HUES48 (cell line): ENCODE data around the gene EPN3.
A peak's percentile ranks its signal among the peaks of the same experiment; 100 is the strongest.

Experiments used
- H3K27ac ChIP-seq: one replicate; pipeline ENCODE4 v1.7.0; 2013; ENCODE audit warnings: low read depth, low read length, inconsistent platforms
- H3K27me3 ChIP-seq: 2 replicates; pipeline ENCODE4 v1.6.1; 2013; ENCODE audit warnings: mild to moderate bottlenecking, low read length; ENCODE audit not compliant: control insufficient read depth, insufficient read depth
- H3K36me3 ChIP-seq: 2 replicates; pipeline ENCODE4 v1.6.1; 2013; ENCODE audit warnings: low read length; ENCODE audit not compliant: control insufficient read depth, insufficient read depth
- H3K4me1 ChIP-seq: 2 replicates; pipeline ENCODE4 v1.6.1; 2013; ENCODE audit warnings: mild to moderate bottlenecking, low read length; ENCODE audit not compliant: control insufficient read depth, insufficient read depth
- H3K4me3 ChIP-seq: 2 replicates; pipeline ENCODE4 v1.5.1; 2013; ENCODE audit warnings: mild to moderate bottlenecking, low read depth, low read length
- H3K9ac ChIP-seq: 2 replicates; pipeline ENCODE4 v1.6.1; 2013; ENCODE audit warnings: mild to moderate bottlenecking, low read depth, low read length, moderate library complexity
- H3K9me3 ChIP-seq: 2 replicates; pipeline ENCODE4 v1.6.1; 2013; ENCODE audit warnings: low read length; ENCODE audit not compliant: control insufficient read depth, insufficient read depth

Gene EPN3

DNA sequence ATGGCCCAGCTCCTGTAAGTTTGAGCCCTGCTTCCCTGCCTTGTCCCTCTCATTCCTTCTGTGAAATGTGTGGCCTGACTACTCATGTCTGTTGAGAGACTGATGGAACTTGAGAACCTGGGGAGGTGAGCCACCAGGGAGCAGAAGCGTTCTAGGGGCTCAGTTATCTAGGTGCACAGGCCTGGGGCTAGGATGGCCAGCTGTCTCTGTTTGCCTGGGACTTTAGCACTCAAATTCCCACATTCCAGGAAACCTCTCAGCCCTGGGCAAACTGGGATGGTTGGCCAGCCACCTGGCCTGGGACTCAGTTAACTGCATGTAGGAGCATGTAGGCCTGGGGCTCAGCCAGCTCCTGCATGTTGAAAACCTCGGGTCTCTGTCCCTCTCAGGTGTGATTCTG is 9.3 kb upstream of the EPN3 start:
- Histone ChIP-seq H3K36me3 (no peaks in the 10 kb centered on the region), H3K9ac (no peak overlapping the region), H3K4me3 (no peak overlapping the region), H3K27ac (no peak overlapping the region), H3K9me3 (no peaks in the 10 kb centered on the region), H3K27me3 (no peaks in the 10 kb centered on the region), H3K4me1 (no peaks in the 10 kb centered on the region)

DNA sequence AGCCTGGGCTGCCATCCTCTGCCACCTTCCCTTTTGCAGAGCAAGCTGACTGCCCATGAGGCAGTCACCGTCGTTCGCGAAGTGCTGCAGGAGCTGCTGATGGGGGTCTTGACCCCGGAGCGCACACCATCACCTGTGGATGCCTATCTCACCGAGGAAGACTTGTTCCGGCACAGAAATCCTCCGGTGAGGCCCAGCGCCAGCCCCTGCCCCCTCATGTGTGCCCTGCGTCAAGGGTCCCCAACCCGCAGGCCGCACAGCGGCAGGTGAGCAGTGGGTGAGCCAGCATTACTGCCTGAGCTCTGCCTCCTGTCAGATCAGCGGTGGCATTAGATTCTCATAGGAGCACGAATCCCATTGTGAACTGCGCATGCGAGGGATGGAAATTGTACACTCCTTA is 7.7 kb upstream of the EPN3 start:
- Histone ChIP-seq H3K27me3 (no peaks in the 10 kb centered on the region; the same call in 1 of the 2 replicates), H3K9ac (no peak overlapping the region), H3K9me3 (no peaks in the 10 kb centered on the region), H3K27ac (no peak overlapping the region), H3K4me1 (no peaks in the 10 kb centered on the region), H3K36me3 (no peaks in the 10 kb centered on the region), H3K4me3 (no peak overlapping the region)

DNA sequence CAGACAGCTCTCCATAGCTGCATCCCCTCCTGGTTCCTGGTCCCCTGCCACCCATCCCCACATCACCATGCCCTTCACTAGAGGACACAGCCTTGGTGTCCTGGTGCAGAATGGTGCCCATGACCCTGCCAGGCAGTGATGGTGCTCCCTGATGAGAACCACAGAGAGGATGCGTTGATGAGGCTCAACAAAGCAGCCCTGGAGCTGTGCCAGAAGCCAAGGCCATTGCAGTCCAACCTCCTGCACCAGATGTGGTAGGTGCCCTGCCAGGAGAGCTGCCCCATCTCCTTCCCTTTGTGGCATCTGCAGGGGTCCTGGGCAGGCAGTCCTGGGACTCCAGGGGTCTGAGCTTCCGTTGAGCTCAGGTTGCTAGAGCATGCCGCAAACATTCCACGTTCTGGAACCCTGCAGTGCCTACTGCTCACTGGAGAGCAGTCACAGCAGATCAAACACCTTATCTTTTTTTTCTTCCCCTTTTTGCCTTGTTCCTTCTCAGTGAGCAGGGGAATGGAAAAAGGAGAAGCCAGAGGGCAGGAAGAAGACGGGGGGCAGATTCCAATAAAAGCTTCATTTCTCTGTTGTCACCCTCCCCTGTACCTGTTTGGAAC is 5.3 kb upstream of the EPN3 start:
- Histone ChIP-seq H3K27ac (no peak overlapping the region), H3K27me3 (peaks cover 12% of the 10 kb centered on the region), H3K4me1 (peaks cover 6% of the 10 kb centered on the region), H3K36me3 (no peaks in the 10 kb centered on the region), H3K9ac (no peak overlapping the region), H3K4me3 (no peak overlapping the region), H3K9me3 (no peaks in the 10 kb centered on the region)

DNA sequence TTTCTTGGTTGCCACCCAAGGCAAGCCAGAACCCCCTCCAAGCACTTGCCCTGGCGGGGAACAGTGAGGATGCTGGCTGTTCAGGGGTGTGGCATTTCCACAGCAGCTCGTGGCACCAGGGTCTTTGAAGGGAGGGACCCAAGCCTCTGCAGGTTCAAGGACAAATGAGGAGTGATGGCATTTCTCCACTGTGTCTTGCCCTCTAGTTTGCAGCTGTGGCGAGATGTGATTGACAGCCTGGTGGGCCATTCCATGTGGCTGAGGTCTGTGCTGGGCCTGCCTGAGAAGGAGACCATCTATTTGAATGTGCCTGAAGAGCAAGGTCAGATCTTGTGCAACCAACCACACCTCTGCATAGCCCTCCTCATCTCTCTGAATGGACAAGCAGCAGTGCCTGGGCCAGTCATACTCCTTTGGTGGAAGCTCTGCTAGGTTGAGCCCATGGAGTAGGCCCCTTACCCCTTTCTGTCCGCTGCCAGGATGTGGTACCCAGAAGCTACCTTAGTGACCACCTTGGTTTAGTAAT is 4.5 kb upstream of the EPN3 start:
- Histone ChIP-seq H3K4me3 (no peak overlapping the region), H3K27ac (no peak overlapping the region), H3K36me3 (no peaks in the 10 kb centered on the region), H3K9ac (no peak overlapping the region), H3K27me3 (peaks cover 20% of the 10 kb centered on the region), H3K4me1 (peaks cover 7% of the 10 kb centered on the region), H3K9me3 (no peaks in the 10 kb centered on the region)

GRCh38 chr17:50529849-50530248 is 2.7 kb upstream of the EPN3 start:
- no peaks in the 10 kb centered on the region for H3K9me3 ChIP-seq
- H3K27me3 ChIP-seq: peaks cover 36% of the 10 kb centered on the region
- H3K9ac ChIP-seq: no peak overlapping the region
- no peak overlapping the region for H3K4me3 ChIP-seq
- no peaks in the 10 kb centered on the region for H3K36me3 ChIP-seq
- peaks cover 16% of the 10 kb centered on the region for H3K4me1 ChIP-seq
- no peak overlapping the region for H3K27ac ChIP-seq

GRCh38 chr17:50531428-50532025 is 1.0 kb upstream of the EPN3 start:
- Histone ChIP-seq H3K36me3 (no peaks in the 10 kb centered on the region), H3K4me3 (no peak overlapping the region), H3K4me1 (peaks cover 16% of the 10 kb centered on the region), H3K9me3 (no peaks in the 10 kb centered on the region), H3K9ac (no peak overlapping the region), H3K27me3 (peaks cover 36% of the 10 kb centered on the region), H3K27ac (no peak overlapping the region)

GRCh38 chr17:50533185-50533584 is 650 bp downstream of the EPN3 start:
- peak overlapping the region; percentile 66 for H3K4me3 ChIP-seq
- H3K36me3 ChIP-seq: no peaks in the 10 kb centered on the region; the same call in 1 of the 2 replicates
- H3K9ac ChIP-seq: no peak overlapping the region
- no peaks in the 10 kb centered on the region for H3K9me3 ChIP-seq
- peaks cover 16% of the 10 kb centered on the region for H3K4me1 ChIP-seq
- H3K27me3 ChIP-seq: peaks cover 36% of the 10 kb centered on the region
- H3K27ac ChIP-seq: no peak overlapping the region

GRCh38 chr17:50533720-50534148 is 1.2 kb downstream of the EPN3 start:
- H3K9ac ChIP-seq: no peak overlapping the region
- H3K9me3 ChIP-seq: no peaks in the 10 kb centered on the region
- peak overlapping the region; percentile 66 for H3K4me3 ChIP-seq
- peaks cover 16% of the 10 kb centered on the region for H3K4me1 ChIP-seq
- no peaks in the 10 kb centered on the region; the same call in 1 of the 2 replicates for H3K36me3 ChIP-seq
- peaks cover 36% of the 10 kb centered on the region for H3K27me3 ChIP-seq
- H3K27ac ChIP-seq: no peak overlapping the region

- H3K27me3 ChIP-seq: peaks cover 36% of the 10 kb centered on the region
- H3K9ac ChIP-seq: no peak overlapping the region
- H3K4me3 ChIP-seq: peak overlapping the region; percentile 66
- H3K4me1 ChIP-seq: peaks cover 16% of the 10 kb centered on the region
- no peaks in the 10 kb centered on the region; the same call in 1 of the 2 replicates for H3K36me3 ChIP-seq
- H3K27ac ChIP-seq: no peak overlapping the region
- H3K9me3 ChIP-seq: no peaks in the 10 kb centered on the region
Observed at GRCh38 chr17:50534222-50534978, 1.9 kb downstream of the EPN3 start.

DNA sequence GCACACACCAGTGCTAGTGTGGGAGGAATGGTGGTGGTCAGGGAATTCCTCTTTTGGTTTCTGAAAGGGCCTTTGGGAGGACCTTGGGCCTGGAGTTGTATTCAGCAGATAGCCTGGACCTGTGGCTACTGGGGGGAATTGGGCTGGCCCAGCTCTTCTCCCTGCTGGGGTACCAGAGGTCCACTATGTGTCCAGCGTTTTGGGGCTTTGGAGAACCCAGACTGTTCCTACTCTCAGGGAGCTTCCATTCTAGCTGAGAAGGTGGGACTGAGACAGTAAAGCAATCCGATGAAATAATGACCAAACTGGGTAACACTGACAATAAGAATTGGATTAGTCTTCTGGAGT is 2.4 kb downstream of the EPN3 start:
- H3K9ac ChIP-seq: no peak overlapping the region
- H3K36me3 ChIP-seq: no peaks in the 10 kb centered on the region; the same call in 1 of the 2 replicates
- H3K9me3 ChIP-seq: no peaks in the 10 kb centered on the region
- H3K4me3 ChIP-seq: no peak overlapping the region
- H3K4me1 ChIP-seq: peaks cover 18% of the 10 kb centered on the region
- no peak overlapping the region for H3K27ac ChIP-seq
- H3K27me3 ChIP-seq: peaks cover 36% of the 10 kb centered on the region

GRCh38 chr17:50535407-50535806 is 2.9 kb downstream of the EPN3 start:
- peaks cover 20% of the 10 kb centered on the region for H3K4me1 ChIP-seq
- no peaks in the 10 kb centered on the region for H3K9me3 ChIP-seq
- no peak overlapping the region for H3K27ac ChIP-seq
- no peak overlapping the region for H3K9ac ChIP-seq
- peaks cover 36% of the 10 kb centered on the region for H3K27me3 ChIP-seq
- H3K36me3 ChIP-seq: no peaks in the 10 kb centered on the region; the same call in 1 of the 2 replicates
- no peak overlapping the region for H3K4me3 ChIP-seq
